Activated CD4-positive, alpha-beta T cell treated with anti-CD3 and anti-CD28 coated beads, Interleukin-2, amount 10 ng/mL, durations not matched to agents 24 days and 14 days (primary cell): ENCODE measurements around the gene RAPH1. TPM values are rescaled to one million over a fixed set of nuclear protein-coding genes. Genes with fewer than 3 reads are reported as not detected.
"Not testable (repeated sequence)": the region's sequence is repeated elsewhere in the genome, so short reads cannot be mapped to it uniquely, and the experiment has no call there.

Experiments used
- DNase-seq: peaks from one replicate; pipeline ENCODE4 v3.0.0; 2022
- H3K27ac Mint-ChIP-seq: one replicate; pipeline ENCODE4 v1.8.0; 2022; ENCODE audit warnings: mild to moderate bottlenecking, mixed read lengths
- H3K27me3 Mint-ChIP-seq: one replicate; pipeline ENCODE4 v1.8.0; 2022; ENCODE audit warnings: mixed read lengths
- H3K36me3 Mint-ChIP-seq: one replicate; pipeline ENCODE4 v1.8.0; 2022; ENCODE audit warnings: low read depth, mild to moderate bottlenecking, mixed read lengths
- H3K4me1 Mint-ChIP-seq: one replicate; pipeline ENCODE4 v1.8.0; 2021; ENCODE audit warnings: mixed read lengths
- H3K4me3 Mint-ChIP-seq: one replicate; pipeline ENCODE4 v1.8.0; 2022; ENCODE audit warnings: mild to moderate bottlenecking, moderate library complexity, mixed read lengths
- H3K9me3 Mint-ChIP-seq: one replicate; pipeline ENCODE4 v1.8.0; 2021; ENCODE audit warnings: mixed read lengths
- intact Hi-C: fragments of 100-400 bp; cut with micrococcal nuclease; formaldehyde crosslinking; loops from one replicate; pipeline ENCODE4 v1.15.1; 2023
- total RNA-seq: library from RNA; stranded (reverse); gene quantifications from 2 replicates; pipeline ENCODE4 v1.2.3, GENCODE V29; 2022

Gene RAPH1
- total RNA-seq, 1 donor from 2014 or later = 6.1 TPM

DNA sequence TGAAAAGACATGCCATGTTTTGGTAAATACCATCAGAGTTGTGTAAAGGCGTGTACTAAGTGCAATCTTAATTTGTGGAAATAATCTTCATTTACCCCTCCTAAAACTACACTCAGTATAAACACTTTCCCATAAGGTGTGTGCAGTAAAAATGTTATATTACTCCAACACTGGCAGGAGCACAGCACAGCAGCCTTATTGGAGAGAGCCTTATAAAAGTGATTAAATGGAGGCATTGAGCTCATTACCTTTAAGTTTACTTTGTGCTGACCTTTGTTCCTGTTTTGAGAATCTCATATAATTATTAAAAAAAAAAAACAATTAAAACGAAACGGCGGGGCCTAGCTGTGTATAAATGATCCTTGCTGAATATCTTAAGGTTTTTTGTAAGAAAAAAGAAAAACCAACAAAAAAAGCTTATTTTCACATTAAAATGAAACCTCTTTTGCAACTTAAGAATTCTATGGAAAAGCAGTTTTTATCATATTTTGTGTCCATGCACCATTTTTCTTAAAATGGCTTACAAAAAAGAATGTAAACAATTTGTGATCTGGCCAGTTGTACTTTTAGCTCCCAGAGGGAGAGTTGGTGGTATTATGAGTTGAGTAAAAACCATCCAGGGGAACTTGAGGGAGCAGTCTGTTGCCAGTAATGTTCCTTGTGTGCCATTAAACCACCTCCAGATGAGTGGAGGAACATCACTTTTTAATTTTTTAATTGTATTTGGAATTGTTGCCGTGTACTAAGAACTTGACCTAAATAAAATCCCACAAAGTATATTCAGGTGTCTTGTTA lies 103.5 kb downstream of the RAPH1 start:
- Mint-ChIP-seq H3K27me3 (no peaks in the 10 kb centered on the region), H3K9me3 (no peaks in the 10 kb centered on the region), H3K27ac (no peak overlapping the region), H3K4me1 (no peaks in the 10 kb centered on the region), H3K36me3 (peaks cover 14% of the 10 kb centered on the region), H3K4me3 (no peak overlapping the region)
- DNase-seq = no peak
- intact Hi-C loops = no loop called here

GRCh38 chr2:203429643-203430042 lies 105.5 kb downstream of the RAPH1 start:
- intact Hi-C loops, H3K4me1 Mint-ChIP-seq, H3K4me3 Mint-ChIP-seq, H3K27me3 Mint-ChIP-seq, H3K27ac Mint-ChIP-seq, H3K9me3 Mint-ChIP-seq, DNase-seq: not testable (repeated sequence)
- peaks cover 16% of the 10 kb centered on the region for H3K36me3 Mint-ChIP-seq

DNA sequence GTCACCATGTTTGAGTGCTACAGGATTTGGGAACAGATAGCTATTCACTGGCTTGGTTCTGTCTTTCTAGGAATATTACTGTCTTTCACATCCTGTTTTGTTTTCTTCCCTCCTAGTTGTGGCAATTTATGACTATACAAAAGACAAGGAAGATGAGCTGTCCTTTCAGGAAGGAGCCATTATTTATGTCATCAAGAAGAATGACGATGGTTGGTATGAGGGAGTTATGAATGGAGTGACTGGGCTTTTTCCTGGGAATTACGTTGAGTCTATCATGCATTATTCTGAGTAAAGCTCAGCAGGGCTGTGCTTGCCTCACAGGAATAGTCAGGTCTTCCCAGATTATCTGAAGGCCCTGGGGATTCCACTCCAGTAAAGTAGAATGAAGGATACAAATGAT lies 108.0 kb downstream of the RAPH1 start:
- no peaks in the 10 kb centered on the region for H3K9me3 Mint-ChIP-seq
- no peak for DNase-seq
- no peak overlapping the region for H3K27ac Mint-ChIP-seq
- H3K27me3 Mint-ChIP-seq = no peaks in the 10 kb centered on the region
- H3K4me3 Mint-ChIP-seq = no peak overlapping the region
- H3K4me1 Mint-ChIP-seq = no peaks in the 10 kb centered on the region
- intact Hi-C loops = no loop called here
- H3K36me3 Mint-ChIP-seq = peaks cover 23% of the 10 kb centered on the region

GRCh38 chr2:203418271-203418670 lies 116.8 kb downstream of the RAPH1 start:
- H3K9me3 Mint-ChIP-seq = peaks cover 8% of the 10 kb centered on the region
- intact Hi-C loops = no loop called here
- no peak for DNase-seq

DNA sequence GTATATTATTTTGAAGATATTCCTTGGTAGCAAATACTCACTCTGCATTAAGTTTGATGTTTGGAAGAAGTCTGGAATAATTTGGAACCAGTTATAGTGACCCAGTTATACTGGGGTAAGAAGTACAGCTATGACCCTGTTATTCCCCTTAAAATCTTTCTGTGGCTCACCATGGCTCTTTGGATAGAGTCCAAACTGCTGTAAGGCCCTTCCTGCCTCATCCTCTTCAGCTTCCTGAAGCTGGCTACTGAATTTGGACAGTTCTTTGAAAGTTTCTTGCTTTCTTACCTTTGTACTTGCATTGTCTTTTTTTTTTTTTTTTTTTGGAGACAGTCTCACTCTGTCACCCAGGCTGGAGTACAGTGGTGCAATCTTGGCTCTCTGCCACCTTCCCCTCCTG lies 121.3 kb downstream of the RAPH1 start:
- Mint-ChIP-seq H3K36me3 (peaks cover 38% of the 10 kb centered on the region), H3K9me3 (peaks cover 8% of the 10 kb centered on the region), H3K4me1 (no peaks in the 10 kb centered on the region), H3K27me3 (no peaks in the 10 kb centered on the region), H3K4me3 (no peak overlapping the region), H3K27ac (no peak overlapping the region)
- intact Hi-C loops = no loop called here
- DNase-seq = no peak

More at GRCh38 chr2:203418271-203418670, 116.8 kb downstream of the RAPH1 start:
- no peaks in the 10 kb centered on the region for H3K4me1 Mint-ChIP-seq
- no peaks in the 10 kb centered on the region for H3K27me3 Mint-ChIP-seq
- no peak overlapping the region for H3K27ac Mint-ChIP-seq
- no peak overlapping the region for H3K4me3 Mint-ChIP-seq
- H3K36me3 Mint-ChIP-seq = peaks cover 38% of the 10 kb centered on the region

- peaks cover 1% of the 10 kb centered on the region for H3K4me1 Mint-ChIP-seq
- H3K9me3 Mint-ChIP-seq = peaks cover 5% of the 10 kb centered on the region
- no peaks in the 10 kb centered on the region for H3K27me3 Mint-ChIP-seq
- no peak overlapping the region for H3K4me3 Mint-ChIP-seq
- DNase-seq = no peak
- intact Hi-C loops = no loop called here
- no peak overlapping the region for H3K27ac Mint-ChIP-seq
- peaks cover 31% of the 10 kb centered on the region for H3K36me3 Mint-ChIP-seq
Observed at GRCh38 chr2:203412546-203413331, 122.4 kb downstream of the RAPH1 start.

DNA sequence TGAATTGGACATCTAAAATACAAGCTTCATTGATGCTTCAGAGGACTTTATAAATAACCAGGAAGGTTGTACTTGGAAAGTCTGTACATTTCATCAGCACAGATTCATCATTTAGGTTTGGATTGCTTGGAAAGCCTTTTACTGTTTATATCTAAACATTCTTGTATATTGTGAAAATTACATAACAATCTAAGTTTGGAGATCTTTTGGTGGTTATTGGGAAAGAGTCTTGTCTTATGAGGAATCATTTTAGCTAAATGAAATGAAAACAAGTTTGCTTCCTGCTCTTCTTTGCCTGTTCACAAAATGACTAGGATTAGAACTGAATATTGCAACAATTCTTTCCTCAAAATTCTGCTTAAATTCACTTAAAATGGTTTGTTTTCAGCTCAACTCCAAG lies 127.6 kb downstream of the RAPH1 start:
- peaks cover 28% of the 10 kb centered on the region for H3K36me3 Mint-ChIP-seq
- H3K4me1 Mint-ChIP-seq = peaks cover 3% of the 10 kb centered on the region
- no peak for DNase-seq
- intact Hi-C loops = no loop called here
- no peak overlapping the region for H3K27ac Mint-ChIP-seq
- H3K9me3 Mint-ChIP-seq = no peaks in the 10 kb centered on the region
- H3K4me3 Mint-ChIP-seq = no peak overlapping the region
- no peaks in the 10 kb centered on the region for H3K27me3 Mint-ChIP-seq

GRCh38 chr2:203404996-203405395 lies 130.1 kb downstream of the RAPH1 start:
- Mint-ChIP-seq H3K27ac (no peak overlapping the region), H3K4me1 (peaks cover 3% of the 10 kb centered on the region), H3K9me3 (no peaks in the 10 kb centered on the region), H3K36me3 (peaks cover 23% of the 10 kb centered on the region), H3K4me3 (no peak overlapping the region), H3K27me3 (no peaks in the 10 kb centered on the region)
- intact Hi-C loops = no loop called here
- no peak for DNase-seq

DNA sequence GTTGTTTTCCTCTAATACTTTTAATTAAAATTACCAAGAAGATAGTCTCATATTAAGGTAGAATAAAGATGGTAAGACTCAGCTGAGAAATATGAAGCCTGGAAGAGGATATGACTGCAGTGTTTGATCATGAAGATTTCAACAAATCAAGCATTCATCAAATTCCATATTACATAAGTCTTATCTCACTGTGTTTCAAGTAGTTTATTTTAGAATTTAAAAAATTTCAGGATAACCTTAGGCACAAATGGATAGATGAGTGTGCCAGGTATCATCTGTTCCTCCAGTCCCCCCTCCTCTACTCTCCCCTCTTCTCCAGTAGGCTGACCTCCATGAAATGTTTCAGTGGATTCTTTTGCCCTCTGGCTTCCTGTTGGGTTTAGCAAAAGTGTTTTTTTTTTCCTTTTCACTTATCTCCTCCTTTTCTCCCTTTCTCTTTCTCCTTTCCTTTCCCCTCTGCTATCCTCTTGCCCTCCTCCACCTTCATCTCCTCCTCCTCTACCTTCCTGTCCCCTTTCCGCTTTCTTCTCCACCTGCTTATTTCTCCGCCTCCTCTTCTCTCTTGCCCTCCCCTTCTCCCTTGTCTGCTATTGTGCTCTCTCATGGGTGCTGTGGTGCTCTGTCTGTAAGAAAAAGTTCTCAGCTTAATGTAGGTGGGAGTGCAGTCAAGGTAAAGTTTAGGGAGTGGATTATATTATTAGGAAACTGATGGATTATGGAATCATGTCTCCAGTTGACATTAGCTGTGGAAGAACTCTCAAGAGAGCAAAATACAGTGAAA lies 134.1 kb downstream of the RAPH1 start:
- Mint-ChIP-seq H3K9me3 (peaks cover 4% of the 10 kb centered on the region), H3K27me3 (no peaks in the 10 kb centered on the region), H3K4me1 (no peaks in the 10 kb centered on the region), H3K36me3 (peaks cover 29% of the 10 kb centered on the region), H3K4me3 (no peak overlapping the region), H3K27ac (no peak overlapping the region)
- intact Hi-C loops = no loop called here
- DNase-seq = no peak

- peaks cover 4% of the 10 kb centered on the region for H3K9me3 Mint-ChIP-seq
Observed at GRCh38 chr2:203399031-203399430, 136.1 kb downstream of the RAPH1 start.

DNA sequence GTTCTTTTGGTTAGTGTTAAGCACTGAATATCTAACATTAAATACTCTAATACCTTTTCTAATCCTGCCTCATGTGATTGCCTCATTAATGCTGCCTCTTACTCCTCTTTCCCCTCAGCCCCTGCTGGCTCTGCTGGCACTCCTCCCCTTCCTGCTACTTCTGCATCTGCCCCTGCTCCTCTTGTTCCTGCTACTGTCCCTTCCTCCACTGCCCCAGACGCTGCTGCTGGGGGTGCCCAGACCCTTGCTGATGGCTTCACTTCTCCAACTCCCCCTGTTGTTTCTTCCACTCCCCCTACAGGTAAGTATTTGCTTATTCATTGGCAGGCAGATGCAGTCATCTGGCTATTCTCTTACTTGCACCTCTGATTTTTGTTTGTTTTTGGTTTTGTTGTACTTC lies 138.4 kb downstream of the RAPH1 start:
- Mint-ChIP-seq H3K27me3 (no peaks in the 10 kb centered on the region), H3K4me3 (no peak overlapping the region), H3K9me3 (peaks cover 4% of the 10 kb centered on the region), H3K36me3 (peaks cover 28% of the 10 kb centered on the region), H3K27ac (no peak overlapping the region), H3K4me1 (peaks cover 4% of the 10 kb centered on the region)
- DNase-seq = no peak
- intact Hi-C loops = no loop called here

More at GRCh38 chr2:203399031-203399430, 136.1 kb downstream of the RAPH1 start:
- Mint-ChIP-seq H3K27me3 (no peaks in the 10 kb centered on the region), H3K27ac (no peak overlapping the region), H3K4me1 (no peaks in the 10 kb centered on the region), H3K36me3 (peaks cover 26% of the 10 kb centered on the region), H3K4me3 (no peak overlapping the region)
- intact Hi-C loops = no loop called here
- DNase-seq = no peak

- Mint-ChIP-seq H3K9me3 (peaks cover 4% of the 10 kb centered on the region), H3K27me3 (no peaks in the 10 kb centered on the region), H3K4me1 (peaks cover 4% of the 10 kb centered on the region), H3K36me3 (peaks cover 28% of the 10 kb centered on the region), H3K27ac (no peak overlapping the region), H3K4me3 (no peak overlapping the region)
- no peak for DNase-seq
- intact Hi-C loops = no loop called here
Observed at GRCh38 chr2:203395858-203396257, 139.2 kb downstream of the RAPH1 start.

DNA sequence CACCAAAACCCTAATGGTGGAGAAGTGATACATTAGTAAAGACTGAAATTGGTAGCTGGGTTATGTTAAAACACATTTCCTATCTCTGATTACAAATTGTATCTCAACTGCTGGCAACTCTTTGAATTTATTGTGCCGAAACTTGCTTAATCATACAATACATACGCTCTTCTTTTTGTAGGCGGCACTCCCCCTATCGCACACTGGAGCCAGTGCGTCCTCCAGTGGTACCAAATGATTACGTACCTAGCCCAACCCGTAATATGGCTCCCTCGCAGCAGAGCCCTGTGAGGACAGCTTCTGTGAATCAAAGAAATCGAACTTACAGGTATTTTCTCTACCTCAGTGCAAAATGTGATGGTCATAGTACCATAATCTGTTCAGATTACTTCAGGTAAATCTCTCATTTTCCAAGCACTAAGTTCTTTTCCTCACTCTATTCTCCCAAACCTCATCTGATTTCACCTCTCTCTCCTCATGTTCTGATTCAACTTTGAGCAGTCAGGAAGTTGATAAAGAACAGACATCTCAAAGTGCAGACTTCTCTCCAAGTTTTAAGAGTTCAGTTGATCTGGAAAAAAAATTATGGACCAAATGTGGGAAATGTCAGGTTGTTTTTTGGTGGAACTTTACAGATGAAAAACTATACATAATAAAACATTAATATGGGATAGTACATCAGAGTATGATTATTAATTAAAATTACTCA lies 140.4 kb downstream of the RAPH1 start:
- H3K27me3 Mint-ChIP-seq = no peaks in the 10 kb centered on the region
- H3K9me3 Mint-ChIP-seq = peaks cover 4% of the 10 kb centered on the region
- no peak overlapping the region for H3K4me3 Mint-ChIP-seq
- H3K27ac Mint-ChIP-seq = no peak overlapping the region
- DNase-seq = no peak
- peaks cover 28% of the 10 kb centered on the region for H3K36me3 Mint-ChIP-seq
- H3K4me1 Mint-ChIP-seq = peaks cover 4% of the 10 kb centered on the region
- intact Hi-C loops = no loop called here
